ENCODE data around the gene RGS12.

The RGS12 gene

DNA sequence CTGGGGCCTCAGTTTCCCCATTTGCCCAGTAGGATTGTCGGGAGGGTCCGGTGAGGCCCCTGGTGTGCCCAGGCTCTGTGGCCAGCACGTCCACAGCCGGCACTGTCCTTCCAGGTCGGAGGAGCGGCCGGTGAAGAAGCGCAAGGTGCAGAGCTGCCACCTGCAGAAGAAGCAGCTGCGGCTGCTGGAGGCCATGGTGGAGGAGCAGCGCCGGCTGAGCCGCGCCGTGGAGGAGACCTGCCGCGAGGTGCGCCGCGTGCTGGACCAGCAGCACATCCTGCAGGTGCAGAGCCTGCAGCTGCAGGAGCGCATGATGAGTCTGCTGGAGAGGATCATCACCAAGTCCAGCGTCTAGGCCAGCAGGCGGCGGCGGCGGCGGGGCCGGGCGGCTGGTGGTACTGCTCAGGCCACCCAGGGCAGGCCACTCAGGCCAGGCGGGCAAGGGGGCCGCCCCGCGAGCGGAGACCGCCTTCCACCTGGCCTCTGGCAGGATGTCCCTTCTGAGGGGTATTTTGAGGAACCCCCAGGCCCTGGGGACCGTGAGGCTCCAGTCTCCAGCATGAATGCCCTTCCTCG is 37.1 kb upstream of the RGS12 start:
- no peak for DNase-seq (ENCODE audit: low read depth)

DNA sequence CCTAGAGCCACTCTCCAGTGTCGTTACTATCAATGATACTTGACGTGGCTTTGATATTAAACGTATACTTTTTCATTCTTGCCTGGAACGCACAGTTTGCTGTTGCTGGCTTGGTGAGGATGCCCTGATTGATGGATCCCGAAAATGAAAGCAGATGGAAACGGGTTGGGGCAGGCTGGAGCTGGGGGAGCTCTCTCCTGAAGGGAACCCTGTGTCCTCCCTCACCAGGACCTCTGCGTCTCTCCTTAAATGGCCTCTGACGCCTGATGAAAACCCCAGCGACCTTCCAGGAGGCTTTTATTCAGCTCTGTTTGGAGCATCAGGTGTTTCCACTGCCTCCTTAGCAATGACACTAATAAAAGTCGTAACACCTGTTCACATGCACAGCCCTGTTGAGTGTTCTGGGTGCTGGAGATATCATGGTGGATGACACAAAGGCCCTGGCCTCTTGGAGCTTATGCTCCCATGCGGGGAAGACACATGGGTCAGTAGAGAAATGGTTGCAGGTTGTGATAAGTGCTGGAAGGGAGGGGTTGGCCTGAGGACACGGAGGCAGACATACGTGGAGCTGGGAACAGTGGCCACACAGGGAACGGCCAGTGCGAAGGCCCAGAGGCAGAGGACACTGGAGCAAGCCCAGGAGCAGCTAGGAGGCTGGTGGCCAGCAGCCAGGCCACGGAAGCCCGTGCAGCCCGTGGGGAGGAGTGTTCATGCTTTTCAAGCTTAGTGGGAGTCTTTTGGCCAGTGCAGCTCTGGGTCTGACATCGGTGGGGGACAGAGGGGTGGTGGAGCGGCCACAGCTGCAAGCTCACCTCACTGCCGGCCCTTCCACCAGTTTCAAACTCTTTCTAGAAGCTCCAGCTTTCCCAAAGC is 36.4 kb upstream of the RGS12 start:
- no peak for DNase-seq (ENCODE audit: low read depth)

DNA sequence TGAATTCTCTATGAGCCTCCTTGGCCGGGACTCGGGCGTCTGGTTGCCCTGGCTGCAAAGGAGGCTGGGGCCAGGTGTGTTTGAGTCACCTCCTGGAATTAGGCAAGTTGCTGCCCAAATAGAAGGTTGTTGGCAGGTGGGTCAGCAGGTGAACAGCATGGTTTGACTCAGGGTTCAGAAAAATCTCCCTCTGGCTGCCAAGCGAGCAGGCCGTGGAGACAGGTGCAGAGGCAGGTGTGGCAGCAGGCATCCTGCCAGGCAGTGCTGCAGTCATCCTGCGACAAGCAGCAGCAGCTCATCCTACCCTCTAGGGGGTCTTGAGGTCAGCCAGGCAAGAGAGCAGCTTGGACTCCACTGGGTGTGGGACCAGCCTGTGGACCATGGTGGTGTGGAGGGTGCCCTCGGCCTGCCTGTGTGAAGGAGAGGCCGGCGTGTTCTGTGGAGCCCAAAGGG is 35.7 kb upstream of the RGS12 start:
- DNase-seq (ENCODE audit: low read depth): no peak

DNA sequence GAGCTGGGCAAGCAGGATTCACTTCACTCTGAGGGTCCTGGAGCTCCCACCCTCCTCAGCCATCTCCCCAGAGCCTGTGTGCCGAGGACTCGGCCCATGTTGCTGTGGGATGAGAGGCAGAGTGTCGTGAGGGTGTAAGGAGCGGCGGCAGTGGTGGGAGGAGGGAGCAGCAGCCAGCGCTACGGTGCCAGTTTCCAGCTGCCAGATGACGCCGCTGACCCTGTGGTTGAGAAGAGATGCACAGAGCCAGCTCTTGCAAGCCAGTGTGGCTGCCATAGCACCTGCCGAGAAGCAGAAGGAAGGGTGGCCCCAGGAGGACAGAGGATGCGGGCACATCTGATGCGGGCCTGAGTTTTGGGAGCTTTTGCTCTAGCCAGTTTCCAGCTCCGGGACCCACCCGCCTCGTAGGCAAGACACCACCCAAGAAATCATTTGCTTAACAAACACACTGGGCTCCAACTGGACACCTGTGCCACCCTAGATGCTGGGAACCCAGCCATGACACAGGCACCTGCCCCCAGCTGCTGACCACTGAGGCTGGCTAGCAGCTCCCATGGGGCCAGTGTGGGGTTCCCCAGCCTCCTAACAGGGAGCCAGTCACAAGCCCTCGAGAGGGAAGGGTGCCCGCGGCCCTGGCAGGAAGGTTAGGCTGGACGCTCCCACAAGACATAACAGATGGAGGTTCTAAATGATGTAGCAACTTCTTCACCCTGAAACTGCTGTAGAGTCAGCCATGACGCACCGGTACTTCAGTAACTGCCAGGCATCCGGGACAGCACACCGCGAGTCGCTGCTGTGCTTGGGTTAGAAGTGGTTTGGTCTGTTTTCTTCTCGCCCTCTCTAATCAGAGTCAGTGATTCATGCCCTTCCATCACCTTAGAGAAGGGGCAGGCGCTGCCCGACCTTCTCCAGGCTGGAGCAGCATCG is 35.0 kb upstream of the RGS12 start:
- no peak for DNase-seq (ENCODE audit: low read depth)

DNA sequence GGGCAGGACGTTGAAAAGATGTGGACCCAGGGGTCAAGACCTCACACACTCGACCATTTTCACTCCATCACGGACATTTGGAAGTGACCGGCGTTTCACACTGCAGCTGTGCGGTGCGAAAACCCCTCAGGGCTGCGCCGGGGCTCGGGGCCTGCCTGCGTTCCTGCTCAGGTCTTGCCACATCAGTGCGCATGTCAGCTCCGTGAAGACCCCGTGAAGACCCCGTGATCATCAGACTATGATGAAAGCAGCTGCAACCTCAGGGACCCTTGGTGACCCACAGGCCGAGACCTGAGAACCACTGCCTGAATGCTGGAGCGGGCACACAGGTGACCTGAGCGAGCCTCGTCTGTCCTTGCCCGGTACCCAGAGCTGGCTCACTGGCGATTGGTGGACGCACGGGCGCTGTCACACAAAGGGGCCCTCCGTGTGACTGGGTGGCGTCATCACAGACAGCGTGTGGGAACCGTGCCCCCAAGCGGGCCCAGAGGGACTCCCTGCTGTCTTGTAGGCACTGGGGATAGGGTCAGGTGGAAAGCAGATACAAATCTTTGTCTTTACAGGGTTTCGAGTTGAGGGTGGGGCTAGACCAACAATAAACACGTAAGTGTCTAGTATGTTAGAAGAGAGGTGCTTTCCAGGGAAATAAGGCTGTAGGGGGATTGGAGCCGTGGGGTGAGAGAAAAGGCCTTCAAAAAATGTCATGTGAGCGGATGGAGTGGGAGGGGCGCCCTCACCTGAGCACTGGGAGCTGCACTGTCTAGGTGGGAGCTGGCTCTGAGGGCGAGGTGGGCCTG is 31.2 kb upstream of the RGS12 start:
- no peak for DNase-seq (ENCODE audit: low read depth)

DNA sequence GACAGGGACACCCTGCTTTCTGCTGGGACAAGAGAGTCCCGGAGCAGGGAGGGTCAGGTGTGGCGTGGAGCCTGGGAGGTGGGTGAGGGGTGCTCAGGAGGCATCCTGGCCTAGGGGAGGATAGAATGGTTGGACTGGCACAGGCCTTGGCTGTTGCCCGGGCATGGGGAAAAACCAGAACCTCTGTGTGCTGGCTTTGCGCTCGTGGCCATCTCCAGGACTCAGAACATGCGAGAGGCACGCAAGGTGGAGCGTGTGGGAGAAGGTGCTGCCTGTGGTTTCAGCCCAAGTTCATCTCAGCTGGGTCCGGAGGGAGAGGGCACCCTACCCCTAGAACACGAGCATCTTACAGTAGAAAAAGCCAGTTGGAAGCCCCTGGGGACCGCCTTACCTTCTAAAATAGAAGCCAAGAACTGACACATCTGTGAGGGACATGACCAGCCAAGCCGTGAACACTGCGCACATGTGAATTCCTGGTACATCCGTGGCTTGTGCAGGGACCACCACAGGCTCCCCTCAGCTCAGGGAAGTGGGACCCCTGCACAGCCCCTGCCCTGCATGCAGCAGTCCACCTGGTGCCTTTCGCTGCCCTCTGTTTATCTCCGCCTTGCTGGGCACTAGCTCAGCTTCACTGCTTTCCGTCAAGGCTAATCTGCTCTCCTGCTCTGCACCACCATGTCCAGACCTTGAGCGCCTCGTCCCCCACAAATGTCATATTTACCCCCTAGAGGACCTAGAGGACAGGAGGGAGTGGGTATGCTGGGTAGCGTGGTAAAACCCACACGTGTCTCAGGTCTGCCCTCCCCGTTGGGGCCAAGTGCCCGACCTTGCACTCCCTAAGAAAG is 30.4 kb upstream of the RGS12 start:
- no peak for DNase-seq (ENCODE audit: low read depth)

DNA sequence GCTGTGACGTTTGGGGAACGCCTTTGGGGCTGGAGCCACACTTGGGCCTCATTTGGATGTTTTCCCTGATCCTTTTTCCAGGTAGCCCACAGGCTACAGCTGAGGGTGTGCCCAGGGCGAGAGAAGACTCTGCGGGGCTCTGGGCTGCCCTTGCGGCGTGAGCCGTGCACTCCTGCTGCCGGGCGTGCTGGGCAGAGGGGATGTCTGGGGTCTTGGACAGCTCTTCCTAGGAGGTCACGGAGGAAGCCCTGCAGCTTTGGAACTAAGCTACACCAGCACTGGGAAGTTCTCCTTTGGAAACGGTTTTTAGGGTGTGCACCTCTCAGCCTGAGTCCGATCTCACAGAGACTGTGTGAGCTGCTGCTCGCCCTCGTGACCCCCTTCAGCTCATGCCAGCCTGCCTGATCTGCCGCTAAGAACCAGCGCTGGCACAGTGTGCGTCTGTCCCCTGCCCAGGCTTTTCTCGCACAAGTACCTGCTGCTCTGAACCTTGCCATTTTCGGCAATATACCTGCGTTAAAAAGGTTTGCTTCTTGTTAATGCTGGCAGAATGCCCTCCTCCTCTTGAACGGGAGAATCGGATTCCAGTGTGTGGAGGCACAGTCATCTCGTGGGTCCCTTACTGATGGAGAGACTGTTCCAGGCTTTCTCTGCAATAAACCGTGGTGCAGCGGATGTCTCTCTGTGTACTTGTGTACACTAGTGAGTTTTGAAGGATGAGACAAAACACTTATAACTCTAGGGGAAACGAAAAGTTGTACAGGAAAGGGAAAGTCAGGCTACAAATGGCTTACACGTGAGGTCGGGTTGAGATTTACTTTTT is 29.6 kb upstream of the RGS12 start:
- no peak for DNase-seq (ENCODE audit: low read depth)

DNA sequence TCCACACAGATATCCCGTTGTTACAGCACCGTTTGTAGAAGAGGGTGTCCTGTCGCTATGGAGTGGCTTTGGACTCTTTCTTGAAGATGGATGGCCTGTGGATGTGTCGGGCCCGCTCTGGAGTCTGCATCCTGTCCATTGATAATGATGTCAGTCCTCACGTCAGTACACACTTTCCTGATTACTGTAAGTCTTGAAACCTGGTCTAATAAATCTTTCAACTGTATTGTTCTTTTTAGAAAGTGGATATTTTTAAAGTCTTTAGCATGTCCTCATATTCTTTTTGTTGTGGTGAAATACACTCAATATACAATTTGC is 29.0 kb upstream of the RGS12 start:
- no peak for DNase-seq (ENCODE audit: low read depth)

DNA sequence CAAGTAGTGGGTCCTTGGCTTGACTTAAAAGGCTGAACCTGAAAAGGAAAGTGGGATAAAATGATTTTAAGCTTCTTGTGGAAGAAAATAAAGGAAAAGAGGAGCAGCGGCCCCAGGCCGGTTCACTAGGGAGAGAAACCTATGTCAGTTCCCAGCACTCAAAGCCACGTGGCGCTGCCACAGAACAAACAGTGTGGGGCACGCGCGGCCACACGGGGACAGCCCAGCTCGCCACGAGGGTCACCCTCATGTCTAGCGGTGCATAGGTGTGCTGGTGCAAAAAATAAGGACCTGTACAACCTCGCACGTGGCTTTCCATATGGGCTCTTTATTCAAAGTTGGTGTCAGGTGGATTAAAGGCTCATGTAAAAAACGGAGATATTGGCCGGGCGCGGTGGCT is 26.7 kb upstream of the RGS12 start:
- no peak for DNase-seq (ENCODE audit: low read depth)

DNA sequence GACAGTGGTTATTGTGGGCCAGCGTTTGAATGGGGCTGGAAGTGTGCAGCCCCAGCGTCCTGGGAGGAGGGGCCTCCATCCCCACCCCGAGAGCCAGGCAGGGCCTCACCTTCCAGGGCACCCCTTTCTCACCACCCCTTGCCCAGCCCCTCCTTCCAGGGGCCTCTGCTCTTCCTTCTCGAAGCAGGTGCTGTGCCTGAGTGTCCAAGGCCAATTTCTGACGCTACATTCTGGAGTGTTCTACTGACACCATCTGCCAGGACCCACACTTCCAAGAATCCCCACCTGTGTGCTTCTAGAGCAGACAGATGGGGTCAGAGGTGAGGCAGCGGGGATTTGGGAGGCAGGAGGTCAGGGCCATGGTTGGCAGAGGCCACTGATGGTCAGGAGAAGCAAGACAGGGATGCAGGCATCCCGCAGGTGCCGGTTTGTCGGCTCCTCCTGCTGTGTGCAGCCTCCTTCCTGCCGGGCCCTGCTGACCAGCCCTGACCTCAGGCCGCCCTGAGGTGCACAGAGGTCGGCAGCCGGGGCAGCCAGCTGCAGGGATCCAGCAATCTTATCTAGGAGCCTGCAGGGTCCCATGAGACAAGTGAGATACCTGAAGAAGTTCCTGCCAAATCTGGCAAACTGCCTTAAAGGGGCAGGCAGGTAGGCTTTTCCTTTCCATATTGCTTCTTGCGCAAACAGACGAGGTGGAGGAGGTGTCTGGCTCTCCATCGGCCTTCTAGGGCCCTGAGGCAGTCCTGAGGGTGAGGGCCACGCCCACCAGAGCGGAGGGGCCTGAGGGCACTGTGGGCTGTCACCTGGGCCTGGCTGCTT is 25.0 kb upstream of the RGS12 start:
- no peak for DNase-seq (ENCODE audit: low read depth)

DNA sequence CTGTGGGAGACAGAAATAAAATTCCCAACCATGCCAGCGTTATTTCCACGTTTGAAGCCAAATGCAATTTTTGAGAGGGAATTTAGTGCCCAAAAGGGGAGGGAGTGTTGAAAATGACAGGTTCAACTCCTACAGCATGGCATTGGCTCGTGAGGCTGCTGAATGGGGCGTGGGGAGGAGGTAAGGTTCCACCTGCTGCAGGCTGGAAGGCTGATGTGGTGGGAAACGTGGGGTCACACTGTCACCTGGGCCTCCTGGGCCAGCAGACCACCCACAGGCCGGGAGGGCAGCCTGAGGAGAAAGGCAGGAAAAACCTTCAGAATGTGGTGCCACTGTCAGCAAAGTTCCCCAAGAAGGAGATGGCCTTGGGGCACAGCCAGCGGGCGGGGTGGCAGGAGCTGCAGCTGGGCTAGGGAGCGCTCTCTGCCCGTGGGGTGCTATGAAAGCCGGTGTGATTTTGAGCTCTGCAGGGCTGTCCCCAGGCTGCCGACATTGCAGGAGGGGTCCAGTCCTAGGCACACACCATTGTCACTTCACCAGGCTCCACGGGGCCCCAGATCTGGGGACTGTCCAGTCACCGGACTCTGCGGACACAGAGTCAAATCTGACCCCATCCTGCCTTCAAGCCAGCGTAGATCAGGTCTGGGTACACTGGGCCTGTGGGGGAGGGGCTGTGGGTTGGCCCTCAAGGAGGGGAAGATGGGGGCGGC is 24.3 kb upstream of the RGS12 start:
- DNase-seq (ENCODE audit: low read depth): no peak

DNA sequence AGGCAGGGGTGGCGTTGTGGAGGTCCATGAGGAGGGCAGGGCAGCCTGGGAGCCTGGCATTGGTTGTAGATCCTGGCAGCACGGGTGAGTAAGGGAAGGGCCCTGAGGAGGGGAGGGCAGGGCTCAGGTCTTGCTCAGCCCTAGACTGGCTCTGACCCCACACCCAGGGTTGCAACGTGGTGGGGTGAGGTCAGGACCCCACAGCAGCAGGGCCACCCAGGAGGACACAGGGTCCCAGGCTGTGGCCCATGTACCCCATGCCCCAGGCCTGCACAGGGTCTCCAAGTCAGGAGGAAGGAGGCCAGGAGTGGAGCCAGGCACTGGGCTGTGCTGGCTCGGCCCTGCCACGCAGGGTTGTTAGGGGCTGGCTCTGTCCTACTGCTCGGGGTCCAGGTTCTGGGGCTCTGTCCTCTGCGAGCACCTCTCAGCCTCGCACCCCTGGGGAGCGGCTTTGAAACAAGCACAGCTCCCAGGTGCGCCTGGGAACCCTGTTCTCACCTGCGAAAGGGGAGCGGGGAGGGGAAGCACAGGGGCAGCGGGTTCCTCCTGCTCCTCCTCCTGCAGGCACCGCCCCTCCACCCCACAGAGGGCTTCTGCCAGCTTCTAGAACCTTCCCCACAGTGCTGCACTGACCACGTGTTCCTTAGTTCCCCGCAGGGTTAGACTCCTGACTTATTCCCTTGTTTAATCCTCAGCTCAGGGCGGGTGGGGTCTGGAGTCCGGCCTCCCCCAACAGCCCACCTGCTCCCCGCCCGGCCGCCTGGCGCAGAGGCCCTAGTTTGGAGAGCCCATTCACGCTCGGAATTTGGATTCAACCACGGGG is 23.5 kb upstream of the RGS12 start:
- DNase-seq (ENCODE audit: low read depth): no peak

DNA sequence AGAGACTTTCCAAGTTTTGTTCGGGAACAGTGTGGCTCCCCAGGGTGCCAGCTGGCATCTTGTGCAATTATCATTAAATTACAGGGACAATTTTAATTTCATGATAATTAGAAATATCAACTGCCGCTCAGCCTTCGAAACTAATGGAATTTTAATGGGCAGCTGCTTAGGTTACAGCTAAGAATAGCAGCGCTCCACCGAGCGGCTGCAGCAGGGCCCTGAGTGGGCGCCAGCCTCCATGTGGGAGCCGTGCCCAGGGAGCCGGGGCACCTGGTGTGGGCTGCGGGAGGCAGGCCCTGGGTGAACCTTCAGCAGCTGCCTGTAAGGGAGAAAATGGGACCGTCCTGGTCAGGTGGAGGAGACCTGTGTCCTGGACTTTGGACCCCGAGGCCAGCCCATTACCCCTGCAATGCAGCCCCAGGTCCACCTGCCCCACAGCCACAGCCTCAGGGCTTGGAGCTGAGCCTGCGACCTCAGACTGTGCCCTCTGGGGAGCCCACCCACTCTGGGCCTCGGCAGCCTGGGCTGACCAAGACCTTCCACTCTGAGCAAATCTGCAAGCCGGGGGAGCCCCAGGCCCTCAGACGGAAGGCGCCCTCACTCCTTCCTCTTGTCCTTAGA is 22.7 kb upstream of the RGS12 start:
- DNase-seq (ENCODE audit: low read depth): no peak

DNA sequence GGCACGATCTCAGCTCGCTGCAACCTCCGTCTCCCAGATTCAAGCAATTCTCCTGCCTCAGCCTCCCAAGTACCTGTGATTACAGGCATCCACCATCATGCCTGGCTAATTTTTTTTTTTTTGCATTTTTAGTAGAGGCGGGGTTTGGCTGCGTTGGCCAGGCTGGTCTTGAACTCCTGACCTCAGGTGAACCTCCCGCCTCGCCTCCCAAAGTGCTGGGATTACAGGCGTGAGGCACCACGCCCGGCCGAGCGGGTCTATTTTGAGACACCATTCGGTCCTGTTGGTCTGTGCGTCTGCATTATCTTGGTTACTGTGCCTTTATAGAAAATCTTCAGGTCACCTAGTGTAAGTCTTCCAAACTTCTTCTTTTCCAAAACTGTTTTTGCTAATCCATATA is 21.7 kb upstream of the RGS12 start:
- no peak for DNase-seq (ENCODE audit: low read depth)

DNA sequence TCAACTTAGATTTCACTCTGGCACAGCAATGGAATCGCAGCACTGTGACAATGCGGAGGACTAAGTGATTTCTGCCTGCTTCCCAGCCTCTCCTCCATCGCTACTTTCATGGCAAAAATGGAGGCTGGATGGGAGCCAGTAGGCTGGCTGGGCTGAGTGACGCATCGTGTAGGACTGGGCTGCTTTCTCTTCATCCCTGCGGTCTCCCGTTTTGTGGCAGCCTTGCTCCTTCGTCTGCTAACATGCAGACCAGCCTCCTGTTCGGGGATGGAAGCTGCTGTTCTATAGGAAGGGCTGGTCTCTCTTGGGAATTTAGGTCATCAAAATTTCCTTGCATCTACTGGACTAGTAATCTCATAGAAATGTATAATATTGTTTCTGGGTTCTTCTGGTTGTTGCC is 15.8 kb upstream of the RGS12 start:
- DNase-seq (ENCODE audit: low read depth): no peak

DNA sequence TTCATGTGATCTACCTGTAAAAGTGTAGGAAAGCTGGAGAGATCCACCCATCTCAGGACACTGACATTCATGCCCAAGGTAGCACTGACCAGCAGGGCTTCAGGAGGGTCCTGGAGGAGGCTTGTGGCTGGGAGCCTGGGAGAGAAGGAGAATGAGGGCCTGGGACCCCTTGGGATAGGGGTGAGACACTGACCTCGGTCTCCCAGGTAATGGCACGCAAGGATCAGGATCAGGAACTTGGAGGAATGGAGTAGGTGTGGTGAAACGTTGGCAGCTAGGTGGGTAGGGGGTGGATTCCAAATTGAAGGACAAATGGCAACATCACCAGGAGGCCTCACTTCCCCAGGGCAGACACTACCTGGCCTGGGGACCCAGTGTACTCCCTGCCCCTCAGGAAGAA is 12.4 kb upstream of the RGS12 start:
- no peak for DNase-seq (ENCODE audit: low read depth)

DNA sequence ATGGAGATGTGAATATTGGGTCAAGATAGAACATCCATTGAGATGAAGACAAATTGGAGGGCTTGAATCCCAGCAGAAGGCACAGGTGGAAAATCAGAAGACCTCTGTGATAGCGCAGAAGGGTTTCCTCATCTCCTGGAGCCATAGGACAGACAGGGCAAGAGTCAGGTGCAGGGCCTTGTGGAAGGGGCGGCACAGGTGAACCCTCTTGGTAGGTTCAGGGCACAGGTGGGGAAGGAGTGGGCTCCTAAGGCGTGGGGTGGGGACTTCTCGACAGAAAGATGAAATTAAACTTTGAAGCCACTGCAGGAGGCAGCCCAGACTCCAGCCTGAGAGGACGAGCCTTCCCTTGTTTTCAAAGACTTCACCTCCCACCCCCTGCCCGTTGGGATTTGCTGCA is 9.3 kb upstream of the RGS12 start:
- DNase-seq (ENCODE audit: low read depth): no peak
